WERI-Rb-1 (cell line): ENCODE measurements around the gene ZDHHC4.

ENCODE experiments used
- DNase-seq: peaks from one replicate; pipeline ENCODE4 v3.0.0-alpha.2; 2020
- H3K27ac ChIP-seq: fragments of 250-450 bp; sonication (Bioruptor Pico); 2 replicates; pipeline ENCODE4 v1.5.1; 2020; ENCODE audit warnings: mild to moderate bottlenecking, moderate library complexity
- H3K27me3 ChIP-seq: fragments of 250-450 bp; sonication (Bioruptor Pico); 2 replicates; pipeline ENCODE4 v1.5.1; 2021; ENCODE audit warnings: mild to moderate bottlenecking, low read depth, moderate library complexity; ENCODE audit not compliant: insufficient read depth, severe bottlenecking
- H3K36me3 ChIP-seq: fragments of 250-450 bp; sonication (Bioruptor Pico); 2 replicates; pipeline ENCODE4 v1.5.1; 2020; ENCODE audit warnings: mild to moderate bottlenecking, moderate library complexity
- H3K4me3 ChIP-seq: 2 replicates; pipeline ENCODE4 v1.5.1; 2011; ENCODE audit warnings: low read depth, mild to moderate bottlenecking, control low read depth, low read length
- H3K9me3 ChIP-seq: fragments of 250-450 bp; sonication (Bioruptor Pico); 2 replicates; pipeline ENCODE4 v1.5.1; 2021; ENCODE audit warnings: mild to moderate bottlenecking, moderate library complexity; ENCODE audit not compliant: severe bottlenecking
- CTCF ChIP-seq: IDR thresholded peaks from 2 replicates; pipeline ENCODE4 v1.5.1; 2011; ENCODE audit warnings: low read depth, mild to moderate bottlenecking, control low read depth, inconsistent platforms, low read length

The ZDHHC4 gene

DNA sequence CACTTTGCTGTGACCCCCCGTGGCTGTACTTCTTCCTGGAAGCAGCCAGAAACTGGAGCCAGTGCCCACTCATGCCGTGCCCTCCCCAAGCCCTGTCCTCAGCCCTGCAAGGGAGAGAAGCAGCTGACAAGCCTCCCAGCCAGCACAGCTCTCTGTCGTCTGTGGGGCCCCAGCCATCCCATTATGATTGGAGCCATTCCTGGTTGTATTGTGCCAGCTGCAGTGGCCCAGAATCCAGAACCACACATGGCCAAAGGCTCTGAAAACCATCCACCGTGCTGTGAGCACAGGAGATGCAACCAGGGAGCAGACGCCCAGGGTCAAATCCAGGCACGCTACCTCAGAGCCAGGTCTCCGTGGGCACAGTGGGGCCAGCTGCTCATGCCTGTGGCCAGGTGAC is 44.7 kb upstream of the ZDHHC4 start:
- no peak for TF ChIP-seq CTCF
- no peaks in the 10 kb centered on the region for H3K27me3 ChIP-seq

GRCh38 chr7:6533893-6534495 is 43.3 kb upstream of the ZDHHC4 start:
- Histone ChIP-seq H3K4me3 (no peak overlapping the region), H3K9me3 (no peaks in the 10 kb centered on the region), H3K27me3 (no peaks in the 10 kb centered on the region), H3K36me3 (no peaks in the 10 kb centered on the region), H3K27ac (no peak overlapping the region)
- TF ChIP-seq CTCF = no peak
- DNase-seq = no peak

More for the DNA sequence above, 44.7 kb upstream of the ZDHHC4 start:
- DNase-seq = no peak
- no peak overlapping the region for H3K27ac ChIP-seq
- no peak overlapping the region for H3K4me3 ChIP-seq
- no peaks in the 10 kb centered on the region for H3K9me3 ChIP-seq
- no peaks in the 10 kb centered on the region for H3K36me3 ChIP-seq

DNA sequence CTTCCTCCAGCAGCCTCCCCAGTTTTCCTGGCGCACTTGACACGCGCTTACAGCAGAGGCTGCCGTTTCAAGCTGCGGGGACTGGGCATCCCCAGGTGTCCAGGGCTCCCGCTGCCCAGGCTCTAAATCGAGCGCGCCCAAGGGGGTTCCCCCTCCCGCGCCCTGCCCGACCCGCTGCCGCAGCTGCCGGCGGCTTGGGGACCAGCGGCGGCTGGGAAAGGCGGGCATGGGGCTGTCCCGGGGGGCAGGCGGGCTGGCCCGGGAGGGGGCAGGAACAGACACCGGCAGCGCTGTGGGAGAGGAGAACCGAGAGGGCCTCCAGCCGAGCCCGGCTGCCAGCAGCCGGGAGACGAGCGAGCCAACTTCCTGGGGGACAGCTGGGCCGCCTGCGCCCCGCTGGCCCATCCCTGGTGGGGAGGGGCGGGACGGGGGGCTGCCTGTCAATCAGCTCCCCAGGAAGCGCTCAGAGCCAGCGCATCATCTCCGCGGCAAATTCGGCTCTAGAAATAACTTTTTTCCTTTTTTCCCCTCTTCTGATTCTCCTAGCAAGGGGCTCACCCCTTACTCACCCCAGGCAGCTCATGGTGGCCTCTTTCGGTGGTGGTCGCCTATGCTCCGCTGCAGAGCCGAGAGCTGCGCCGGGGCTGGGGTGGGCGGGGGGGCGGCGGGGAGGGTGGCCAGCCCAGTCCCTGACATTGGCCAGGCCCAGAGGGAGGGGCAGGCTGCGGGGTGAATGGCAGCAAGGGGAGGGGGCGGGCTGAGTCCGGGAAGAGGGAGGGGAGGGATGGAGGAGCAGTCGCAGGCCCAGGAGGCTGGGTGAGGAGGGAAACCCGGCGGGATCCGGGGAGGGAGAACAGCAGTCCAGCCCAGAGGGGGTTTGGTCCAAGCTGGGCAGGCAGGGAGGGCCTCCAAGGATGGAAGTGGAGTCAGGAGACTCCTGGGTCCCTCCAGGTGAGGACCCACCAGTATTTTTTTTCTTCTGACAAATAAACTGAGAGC is 40.7 kb upstream of the ZDHHC4 start:
- no peak for TF ChIP-seq CTCF
- H3K27me3 ChIP-seq = no peaks in the 10 kb centered on the region
- no peaks in the 10 kb centered on the region for H3K9me3 ChIP-seq
- H3K4me3 ChIP-seq = peak overlapping the region; percentile 61
- no peak overlapping the region; the same call in 1 of the 2 replicates for H3K27ac ChIP-seq
- peak; percentile 93 for DNase-seq
- no peaks in the 10 kb centered on the region for H3K36me3 ChIP-seq

GRCh38 chr7:6542368-6542767 is 34.9 kb upstream of the ZDHHC4 start:
- no peak overlapping the region for H3K4me3 ChIP-seq
- H3K27me3 ChIP-seq = no peaks in the 10 kb centered on the region
- H3K9me3 ChIP-seq = no peaks in the 10 kb centered on the region
- H3K36me3 ChIP-seq = no peaks in the 10 kb centered on the region
- no peak for TF ChIP-seq CTCF
- H3K27ac ChIP-seq = no peak overlapping the region
- DNase-seq = no peak

DNA sequence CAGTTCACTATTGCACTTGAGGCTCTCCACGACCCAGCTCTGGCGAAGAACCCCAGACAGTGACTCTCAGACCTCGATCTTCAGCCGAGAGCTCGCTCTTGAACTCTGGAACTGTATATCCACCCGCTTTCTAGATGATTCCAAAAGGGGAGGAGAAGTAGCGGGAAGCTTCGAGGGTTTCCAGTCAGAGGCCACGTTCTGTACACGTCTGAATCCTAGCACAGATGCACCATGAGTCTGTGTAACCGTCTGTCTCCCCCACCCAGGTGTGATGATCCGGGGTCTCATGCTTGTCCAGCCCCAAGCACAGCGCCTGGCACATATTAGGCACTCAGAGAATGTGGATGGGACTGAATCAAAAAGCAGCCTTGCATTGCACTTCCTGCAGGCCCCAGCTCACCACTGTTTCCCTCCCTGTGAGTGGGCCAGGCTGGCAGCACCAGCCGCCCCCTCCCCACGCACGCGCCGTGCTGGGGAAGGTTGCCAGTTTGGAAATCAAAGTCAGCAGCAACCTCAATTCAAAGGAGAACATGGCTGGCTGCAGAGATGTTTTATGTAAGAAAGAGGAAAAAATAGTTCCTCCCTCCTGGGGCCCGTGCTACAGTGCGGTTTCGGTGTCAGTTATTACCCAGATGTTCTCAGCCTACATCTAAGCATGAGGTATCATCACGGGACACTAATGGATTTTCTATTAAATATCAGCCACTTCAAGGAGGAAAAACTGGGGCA is 31.7 kb upstream of the ZDHHC4 start:
- TF ChIP-seq CTCF = no peak
- H3K27ac ChIP-seq = no peak overlapping the region
- H3K9me3 ChIP-seq = no peaks in the 10 kb centered on the region
- no peak overlapping the region for H3K4me3 ChIP-seq
- H3K27me3 ChIP-seq = no peaks in the 10 kb centered on the region
- H3K36me3 ChIP-seq = no peaks in the 10 kb centered on the region
- no peak for DNase-seq
